ENCODE results near the gene ASPA.
A peak's percentile ranks its signal among the peaks of the same experiment; 100 is the strongest.

The ASPA gene

GRCh38 chr17:3531266-3532101, 55.7 kb downstream of the ASPA start:
- DNase-seq = no peak
- in situ Hi-C loops (cut with MboI; ENCODE audit: low pct_unique_long_range_greater_than_20kb, low sequenced_read_pairs) = no loop called here

GRCh38 chr17:3532106-3532858, 56.5 kb downstream of the ASPA start:
- in situ Hi-C loops (cut with MboI; ENCODE audit: low pct_unique_long_range_greater_than_20kb, low sequenced_read_pairs) = no loop called here
- no peak for DNase-seq

- DNase-seq = no peak
- in situ Hi-C loops (cut with MboI; ENCODE audit: low pct_unique_long_range_greater_than_20kb, low sequenced_read_pairs) = no loop called here
Measured at GRCh38 chr17:3532859-3533142, 57.0 kb downstream of the ASPA start.

GRCh38 chr17:3533752-3534151, 58.0 kb downstream of the ASPA start:
- in situ Hi-C loops (cut with MboI; ENCODE audit: low pct_unique_long_range_greater_than_20kb, low sequenced_read_pairs) = no loop called here
- no peak for DNase-seq

GRCh38 chr17:3534881-3535252, 59.1 kb downstream of the ASPA start:
- in situ Hi-C loops (cut with MboI; ENCODE audit: low pct_unique_long_range_greater_than_20kb, low sequenced_read_pairs) = no loop called here

GRCh38 chr17:3535253-3535995, 59.6 kb downstream of the ASPA start:
- in situ Hi-C loops (cut with MboI; ENCODE audit: low pct_unique_long_range_greater_than_20kb, low sequenced_read_pairs) = no loop called here
- peak; percentile 86 for DNase-seq

More at GRCh38 chr17:3534881-3535252, 59.1 kb downstream of the ASPA start:
- DNase-seq = peak; percentile 67

- no peak for DNase-seq
- in situ Hi-C loops (cut with MboI; ENCODE audit: low pct_unique_long_range_greater_than_20kb, low sequenced_read_pairs) = no loop called here
Measured at GRCh38 chr17:3536716-3537115, 60.9 kb downstream of the ASPA start.

GRCh38 chr17:3539881-3540540, 64.2 kb downstream of the ASPA start:
- in situ Hi-C loops (cut with MboI; ENCODE audit: low pct_unique_long_range_greater_than_20kb, low sequenced_read_pairs) = no loop called here

GRCh38 chr17:3542410-3543088, 66.8 kb downstream of the ASPA start:
- DNase-seq = no peak
- in situ Hi-C loops (cut with MboI; ENCODE audit: low pct_unique_long_range_greater_than_20kb, low sequenced_read_pairs) = no loop called here

More at GRCh38 chr17:3539881-3540540, 64.2 kb downstream of the ASPA start:
- peak; percentile 15 for DNase-seq

- no peak for DNase-seq
- in situ Hi-C loops (cut with MboI; ENCODE audit: low pct_unique_long_range_greater_than_20kb, low sequenced_read_pairs) = no loop called here
Measured at GRCh38 chr17:3543453-3543852, 67.7 kb downstream of the ASPA start.

- in situ Hi-C loops (cut with MboI; ENCODE audit: low pct_unique_long_range_greater_than_20kb, low sequenced_read_pairs) = no loop called here
Measured at GRCh38 chr17:3544365-3544764, 68.6 kb downstream of the ASPA start.

GRCh38 chr17:3545151-3545550, 69.4 kb downstream of the ASPA start:
- no peak for DNase-seq
- in situ Hi-C loops (cut with MboI; ENCODE audit: low pct_unique_long_range_greater_than_20kb, low sequenced_read_pairs) = no loop called here

More at GRCh38 chr17:3544365-3544764, 68.6 kb downstream of the ASPA start:
- DNase-seq = no peak

GRCh38 chr17:3546521-3546920, 70.7 kb downstream of the ASPA start:
- in situ Hi-C loops (cut with MboI; ENCODE audit: low pct_unique_long_range_greater_than_20kb, low sequenced_read_pairs) = no loop called here
- DNase-seq = no peak

- no peak for DNase-seq
- in situ Hi-C loops (cut with MboI; ENCODE audit: low pct_unique_long_range_greater_than_20kb, low sequenced_read_pairs) = no loop called here
Measured at GRCh38 chr17:3546997-3547396, 71.2 kb downstream of the ASPA start.

- no peak for DNase-seq
- in situ Hi-C loops (cut with MboI; ENCODE audit: low pct_unique_long_range_greater_than_20kb, low sequenced_read_pairs) = no loop called here
Measured at GRCh38 chr17:3547628-3548027, 71.8 kb downstream of the ASPA start.

- no peak for DNase-seq
- in situ Hi-C loops (cut with MboI; ENCODE audit: low pct_unique_long_range_greater_than_20kb, low sequenced_read_pairs) = no loop called here
Measured at GRCh38 chr17:3549610-3550162, 73.9 kb downstream of the ASPA start.

GRCh38 chr17:3551189-3551588, 75.4 kb downstream of the ASPA start:
- no peak for DNase-seq
- in situ Hi-C loops (cut with MboI; ENCODE audit: low pct_unique_long_range_greater_than_20kb, low sequenced_read_pairs) = no loop called here

GRCh38 chr17:3552916-3553315, 77.1 kb downstream of the ASPA start:
- DNase-seq = no peak

More at GRCh38 chr17:3552916-3553315, 77.1 kb downstream of the ASPA start:
- in situ Hi-C loops (cut with MboI; ENCODE audit: low pct_unique_long_range_greater_than_20kb, low sequenced_read_pairs) = no loop called here

Data from KBM-7 (cell line).